ENCODE measurements around the gene CLEC2L.

GRCh38 chr7:139500770-139501138 lies 22.7 kb upstream of the CLEC2L start:
- TF ChIP-seq, protein P1, sequence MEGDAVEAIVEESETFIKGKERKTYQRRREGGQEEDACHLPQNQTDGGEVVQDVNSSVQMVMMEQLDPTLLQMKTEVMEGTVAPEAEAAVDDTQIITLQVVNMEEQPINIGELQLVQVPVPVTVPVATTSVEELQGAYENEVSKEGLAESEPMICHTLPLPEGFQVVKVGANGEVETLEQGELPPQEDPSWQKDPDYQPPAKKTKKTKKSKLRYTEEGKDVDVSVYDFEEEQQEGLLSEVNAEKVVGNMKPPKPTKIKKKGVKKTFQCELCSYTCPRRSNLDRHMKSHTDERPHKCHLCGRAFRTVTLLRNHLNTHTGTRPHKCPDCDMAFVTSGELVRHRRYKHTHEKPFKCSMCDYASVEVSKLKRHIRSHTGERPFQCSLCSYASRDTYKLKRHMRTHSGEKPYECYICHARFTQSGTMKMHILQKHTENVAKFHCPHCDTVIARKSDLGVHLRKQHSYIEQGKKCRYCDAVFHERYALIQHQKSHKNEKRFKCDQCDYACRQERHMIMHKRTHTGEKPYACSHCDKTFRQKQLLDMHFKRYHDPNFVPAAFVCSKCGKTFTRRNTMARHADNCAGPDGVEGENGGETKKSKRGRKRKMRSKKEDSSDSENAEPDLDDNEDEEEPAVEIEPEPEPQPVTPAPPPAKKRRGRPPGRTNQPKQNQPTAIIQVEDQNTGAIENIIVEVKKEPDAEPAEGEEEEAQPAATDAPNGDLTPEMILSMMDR (IDR thresholded peaks at IDR 0.05; ENCODE audit: low read depth, low read length, poor library complexity, severe bottlenecking): no peak
- no peak for TF ChIP-seq EZH2phosphoT487 (IDR thresholded peaks at IDR 0.05; ENCODE audit: borderline replicate concordance, low read length)

All from DOHH2 (cell line).